ENCODE results near the gene CTDP1. TPM values are rescaled to one million over a fixed set of nuclear protein-coding genes. Genes with fewer than 3 reads are reported as not detected.

Gene CTDP1
- total and polyA plus RNA-seq, 4 donors = 2.7 to 13.9 (median 10.5) TPM

DNA sequence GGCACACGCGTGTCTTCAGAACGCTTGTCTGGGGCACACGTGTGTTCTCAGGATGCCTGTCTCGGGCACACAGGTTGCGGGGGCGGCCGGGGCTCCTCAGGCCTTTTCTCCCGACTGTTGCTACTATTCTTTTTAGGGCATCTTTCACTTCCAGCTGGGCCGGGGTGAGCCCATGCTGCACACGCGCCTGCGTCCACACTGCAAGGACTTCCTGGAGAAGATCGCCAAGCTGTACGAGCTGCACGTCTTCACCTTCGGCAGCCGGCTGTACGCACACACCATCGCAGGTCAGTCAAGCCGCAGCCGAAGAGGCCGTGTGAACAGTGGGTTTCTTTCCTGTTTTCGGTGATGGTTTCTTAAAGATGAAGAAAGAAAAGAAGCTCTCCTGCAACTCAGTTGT lies 25.0 kb downstream of the CTDP1 start:
- H3K4me3 ChIP-seq (ENCODE audit: low read depth in 1 of 3, low read length in 3 of 3) = no peak overlapping the region
- peaks cover 5 to 59% (median 26%) of the 10 kb centered on the region in 4 donors for H3K36me3 ChIP-seq (ENCODE audit: control insufficient read depth in 4 of 4, insufficient read depth in 3 of 4, low read depth in 1 of 4, low read length in 3 of 4)
- H3K27me3 ChIP-seq (ENCODE audit: control insufficient read depth in 4 of 4, insufficient read depth in 4 of 4, low read length in 3 of 4) = no peaks in the 10 kb centered on the region
- no peaks in the 10 kb centered on the region for H3K4me1 ChIP-seq (ENCODE audit: control insufficient read depth in 4 of 4, insufficient read depth in 4 of 4, low read length in 3 of 4)
- 98% methylated on average over 24 of the region's 24 CpGs for WGBS
- H3K9ac ChIP-seq (ENCODE audit: low read depth in 1 of 2, low read length in 2 of 2) = no peak overlapping the region
- no peaks in the 10 kb centered on the region for H3K9me3 ChIP-seq (ENCODE audit: control insufficient read depth in 4 of 4, low read length in 3 of 4)
- TF ChIP-seq, protein P1, sequence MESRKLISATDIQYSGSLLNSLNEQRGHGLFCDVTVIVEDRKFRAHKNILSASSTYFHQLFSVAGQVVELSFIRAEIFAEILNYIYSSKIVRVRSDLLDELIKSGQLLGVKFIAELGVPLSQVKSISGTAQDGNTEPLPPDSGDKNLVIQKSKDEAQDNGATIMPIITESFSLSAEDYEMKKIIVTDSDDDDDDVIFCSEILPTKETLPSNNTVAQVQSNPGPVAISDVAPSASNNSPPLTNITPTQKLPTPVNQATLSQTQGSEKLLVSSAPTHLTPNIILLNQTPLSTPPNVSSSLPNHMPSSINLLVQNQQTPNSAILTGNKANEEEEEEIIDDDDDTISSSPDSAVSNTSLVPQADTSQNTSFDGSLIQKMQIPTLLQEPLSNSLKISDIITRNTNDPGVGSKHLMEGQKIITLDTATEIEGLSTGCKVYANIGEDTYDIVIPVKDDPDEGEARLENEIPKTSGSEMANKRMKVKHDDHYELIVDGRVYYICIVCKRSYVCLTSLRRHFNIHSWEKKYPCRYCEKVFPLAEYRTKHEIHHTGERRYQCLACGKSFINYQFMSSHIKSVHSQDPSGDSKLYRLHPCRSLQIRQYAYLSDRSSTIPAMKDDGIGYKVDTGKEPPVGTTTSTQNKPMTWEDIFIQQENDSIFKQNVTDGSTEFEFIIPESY (IDR thresholded peaks at IDR 0.05) = no peak
- TF ChIP-seq, protein P2, sequence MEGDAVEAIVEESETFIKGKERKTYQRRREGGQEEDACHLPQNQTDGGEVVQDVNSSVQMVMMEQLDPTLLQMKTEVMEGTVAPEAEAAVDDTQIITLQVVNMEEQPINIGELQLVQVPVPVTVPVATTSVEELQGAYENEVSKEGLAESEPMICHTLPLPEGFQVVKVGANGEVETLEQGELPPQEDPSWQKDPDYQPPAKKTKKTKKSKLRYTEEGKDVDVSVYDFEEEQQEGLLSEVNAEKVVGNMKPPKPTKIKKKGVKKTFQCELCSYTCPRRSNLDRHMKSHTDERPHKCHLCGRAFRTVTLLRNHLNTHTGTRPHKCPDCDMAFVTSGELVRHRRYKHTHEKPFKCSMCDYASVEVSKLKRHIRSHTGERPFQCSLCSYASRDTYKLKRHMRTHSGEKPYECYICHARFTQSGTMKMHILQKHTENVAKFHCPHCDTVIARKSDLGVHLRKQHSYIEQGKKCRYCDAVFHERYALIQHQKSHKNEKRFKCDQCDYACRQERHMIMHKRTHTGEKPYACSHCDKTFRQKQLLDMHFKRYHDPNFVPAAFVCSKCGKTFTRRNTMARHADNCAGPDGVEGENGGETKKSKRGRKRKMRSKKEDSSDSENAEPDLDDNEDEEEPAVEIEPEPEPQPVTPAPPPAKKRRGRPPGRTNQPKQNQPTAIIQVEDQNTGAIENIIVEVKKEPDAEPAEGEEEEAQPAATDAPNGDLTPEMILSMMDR (IDR thresholded peaks at IDR 0.05; ENCODE audit: low read depth, low read length, missing input control) = no peak
- TF ChIP-seq FOXA1 (IDR thresholded peaks at IDR 0.05) = no peak
- no peak overlapping the region for H3K27ac ChIP-seq (ENCODE audit: low read depth in 1 of 2, low read length in 2 of 2)
- DNase-seq (ENCODE audit: low spot score) = no peak

DNA sequence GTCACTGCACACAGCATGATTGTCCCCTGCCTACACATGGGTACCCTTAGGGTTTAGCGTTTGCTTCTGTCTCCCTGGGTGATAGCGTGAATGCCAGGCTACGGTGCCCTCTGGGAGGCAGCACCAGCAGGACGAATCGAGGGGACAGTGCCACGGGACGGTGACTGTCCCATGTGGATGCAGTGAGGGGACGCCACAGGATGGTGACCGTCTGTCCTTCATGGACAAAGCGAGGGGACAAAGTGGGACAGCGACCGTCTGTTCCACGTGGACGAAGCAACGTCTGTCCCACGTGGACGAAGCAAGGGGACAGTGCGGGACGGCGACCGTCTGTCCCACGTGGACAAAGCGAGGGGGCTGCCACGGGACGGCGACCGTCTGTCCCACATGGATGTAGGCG lies 25.7 kb downstream of the CTDP1 start:
- Histone ChIP-seq H3K4me1 (ENCODE audit: control insufficient read depth in 4 of 4, insufficient read depth in 4 of 4, low read length in 3 of 4) (no peaks in the 10 kb centered on the region), H3K27me3 (ENCODE audit: control insufficient read depth in 4 of 4, insufficient read depth in 4 of 4, low read length in 3 of 4) (no peaks in the 10 kb centered on the region), H3K27ac (ENCODE audit: low read depth in 1 of 2, low read length in 2 of 2) (no peak overlapping the region), H3K9ac (ENCODE audit: low read depth in 1 of 2, low read length in 2 of 2) (no peak overlapping the region), H3K9me3 (ENCODE audit: control insufficient read depth in 4 of 4, low read length in 3 of 4) (no peaks in the 10 kb centered on the region), H3K36me3 (ENCODE audit: control insufficient read depth in 4 of 4, insufficient read depth in 3 of 4, low read depth in 1 of 4, low read length in 3 of 4) (peaks cover 6 to 53% (median 22%) of the 10 kb centered on the region in 4 donors), H3K4me3 (ENCODE audit: low read depth in 1 of 3, low read length in 3 of 3) (no peak overlapping the region)
- TF ChIP-seq HNF4G (IDR thresholded peaks at IDR 0.05) (no peak), GABPA (IDR thresholded peaks at IDR 0.05 in 1 of 2, conservative IDR thresholded peaks at IDR 0.05 in 1 of 2) (no peak)
- TF ChIP-seq, protein P2 (IDR thresholded peaks at IDR 0.05; ENCODE audit: low read depth, low read length, missing input control) = no peak
- DNase-seq (ENCODE audit: low spot score) = no peak
- 98% methylated on average over 28 of the region's 28 CpGs for WGBS

DNA sequence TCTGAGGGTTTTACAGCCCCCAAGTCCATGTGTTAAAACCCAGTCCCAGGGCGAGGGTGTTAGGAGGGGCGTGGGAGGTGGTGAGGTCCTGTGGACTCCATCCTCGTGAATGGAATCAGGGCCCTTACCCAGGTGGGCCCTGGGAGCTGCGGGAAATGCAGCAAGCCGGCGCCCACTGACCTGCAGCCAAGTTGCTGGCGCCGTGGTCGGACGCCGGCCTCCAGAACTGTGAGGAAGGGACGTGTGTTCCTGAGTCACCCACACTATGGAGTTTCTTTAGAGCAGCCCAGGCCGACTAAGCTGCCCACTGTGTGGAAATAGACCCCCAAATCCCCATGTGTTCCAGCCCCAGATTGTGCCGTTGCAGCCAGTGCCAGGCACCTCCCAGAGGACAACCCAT lies 26.4 kb downstream of the CTDP1 start:
- WGBS = 96% methylated on average over 14 of the region's 14 CpGs
- H3K4me3 ChIP-seq (ENCODE audit: low read depth in 1 of 3, low read length in 3 of 3) = no peak overlapping the region
- DNase-seq (ENCODE audit: low spot score) = no peak
- H3K27me3 ChIP-seq (ENCODE audit: control insufficient read depth in 4 of 4, insufficient read depth in 4 of 4, low read length in 3 of 4) = no peaks in the 10 kb centered on the region
- H3K9me3 ChIP-seq (ENCODE audit: control insufficient read depth in 4 of 4, low read length in 3 of 4) = no peaks in the 10 kb centered on the region
- peaks cover 6 to 50% (median 17%) of the 10 kb centered on the region in 4 donors for H3K36me3 ChIP-seq (ENCODE audit: control insufficient read depth in 4 of 4, insufficient read depth in 3 of 4, low read depth in 1 of 4, low read length in 3 of 4)
- H3K9ac ChIP-seq (ENCODE audit: low read depth in 1 of 2, low read length in 2 of 2) = no peak overlapping the region
- no peaks in the 10 kb centered on the region for H3K4me1 ChIP-seq (ENCODE audit: control insufficient read depth in 4 of 4, insufficient read depth in 4 of 4, low read length in 3 of 4)
- no peak overlapping the region for H3K27ac ChIP-seq (ENCODE audit: low read depth in 1 of 2, low read length in 2 of 2)
- TF ChIP-seq JUND (IDR thresholded peaks at IDR 0.05) = no peak
- TF ChIP-seq, protein P3, sequence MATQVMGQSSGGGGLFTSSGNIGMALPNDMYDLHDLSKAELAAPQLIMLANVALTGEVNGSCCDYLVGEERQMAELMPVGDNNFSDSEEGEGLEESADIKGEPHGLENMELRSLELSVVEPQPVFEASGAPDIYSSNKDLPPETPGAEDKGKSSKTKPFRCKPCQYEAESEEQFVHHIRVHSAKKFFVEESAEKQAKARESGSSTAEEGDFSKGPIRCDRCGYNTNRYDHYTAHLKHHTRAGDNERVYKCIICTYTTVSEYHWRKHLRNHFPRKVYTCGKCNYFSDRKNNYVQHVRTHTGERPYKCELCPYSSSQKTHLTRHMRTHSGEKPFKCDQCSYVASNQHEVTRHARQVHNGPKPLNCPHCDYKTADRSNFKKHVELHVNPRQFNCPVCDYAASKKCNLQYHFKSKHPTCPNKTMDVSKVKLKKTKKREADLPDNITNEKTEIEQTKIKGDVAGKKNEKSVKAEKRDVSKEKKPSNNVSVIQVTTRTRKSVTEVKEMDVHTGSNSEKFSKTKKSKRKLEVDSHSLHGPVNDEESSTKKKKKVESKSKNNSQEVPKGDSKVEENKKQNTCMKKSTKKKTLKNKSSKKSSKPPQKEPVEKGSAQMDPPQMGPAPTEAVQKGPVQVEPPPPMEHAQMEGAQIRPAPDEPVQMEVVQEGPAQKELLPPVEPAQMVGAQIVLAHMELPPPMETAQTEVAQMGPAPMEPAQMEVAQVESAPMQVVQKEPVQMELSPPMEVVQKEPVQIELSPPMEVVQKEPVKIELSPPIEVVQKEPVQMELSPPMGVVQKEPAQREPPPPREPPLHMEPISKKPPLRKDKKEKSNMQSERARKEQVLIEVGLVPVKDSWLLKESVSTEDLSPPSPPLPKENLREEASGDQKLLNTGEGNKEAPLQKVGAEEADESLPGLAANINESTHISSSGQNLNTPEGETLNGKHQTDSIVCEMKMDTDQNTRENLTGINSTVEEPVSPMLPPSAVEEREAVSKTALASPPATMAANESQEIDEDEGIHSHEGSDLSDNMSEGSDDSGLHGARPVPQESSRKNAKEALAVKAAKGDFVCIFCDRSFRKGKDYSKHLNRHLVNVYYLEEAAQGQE (IDR thresholded peaks at IDR 0.05) = no peak
- no peak for TF ChIP-seq HNF4A (conservative IDR thresholded peaks at IDR 0.05)
- TF ChIP-seq, protein P4, sequence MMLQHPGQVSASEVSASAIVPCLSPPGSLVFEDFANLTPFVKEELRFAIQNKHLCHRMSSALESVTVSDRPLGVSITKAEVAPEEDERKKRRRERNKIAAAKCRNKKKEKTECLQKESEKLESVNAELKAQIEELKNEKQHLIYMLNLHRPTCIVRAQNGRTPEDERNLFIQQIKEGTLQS (IDR thresholded peaks at IDR 0.05) = no peak
- no peak for TF ChIP-seq FOXA2 (IDR thresholded peaks at IDR 0.05)
- TF ChIP-seq TAF1 (conservative IDR thresholded peaks at IDR 0.05) = no peak
- TF ChIP-seq, protein P2 (IDR thresholded peaks at IDR 0.05; ENCODE audit: low read depth, low read length, missing input control) = no peak
- TF ChIP-seq YY1 (IDR thresholded peaks at IDR 0.05) = no peak
- no peak for TF ChIP-seq NR2F2 (IDR thresholded peaks at IDR 0.05)
- TF ChIP-seq EGR1 (IDR thresholded peaks at IDR 0.05; ENCODE audit: low read depth in 2 of 2) = no peak

Measured in liver (tissue), 9 donors.